GM06990 (cell line): ENCODE measurements around the gene ARHGAP15.

Source experiments
- DNase-seq: peaks from one replicate; pipeline ENCODE4 v3.0.0-alpha.2; 2011; ENCODE audit not compliant: insufficient read length; ENCODE audit errors: extremely low read depth
- H3K27me3 ChIP-seq: replicated peaks from 2 replicates; pipeline ENCODE4 v1.6.0; 2011; ENCODE audit warnings: low read length; ENCODE audit not compliant: control insufficient read depth, insufficient read depth
- H3K36me3 ChIP-seq: 2 replicates; pipeline ENCODE4 v1.5.1; 2011; ENCODE audit warnings: low read length; ENCODE audit not compliant: control insufficient read depth, insufficient read depth
- H3K4me3 ChIP-seq: replicated peaks from 2 replicates; pipeline ENCODE4 v1.5.1; 2011; ENCODE audit warnings: low read depth, mild to moderate bottlenecking, control low read depth, low read length
- TF ChIP-seq, protein P1 (sequence below): IDR thresholded peaks from 2 replicates; pipeline ENCODE4 v1.5.1; 2011; ENCODE audit warnings: low read length, control low read depth, mild to moderate bottlenecking, inconsistent platforms; ENCODE audit not compliant: insufficient read depth, poor library complexity, severe bottlenecking

Gene ARHGAP15

DNA sequence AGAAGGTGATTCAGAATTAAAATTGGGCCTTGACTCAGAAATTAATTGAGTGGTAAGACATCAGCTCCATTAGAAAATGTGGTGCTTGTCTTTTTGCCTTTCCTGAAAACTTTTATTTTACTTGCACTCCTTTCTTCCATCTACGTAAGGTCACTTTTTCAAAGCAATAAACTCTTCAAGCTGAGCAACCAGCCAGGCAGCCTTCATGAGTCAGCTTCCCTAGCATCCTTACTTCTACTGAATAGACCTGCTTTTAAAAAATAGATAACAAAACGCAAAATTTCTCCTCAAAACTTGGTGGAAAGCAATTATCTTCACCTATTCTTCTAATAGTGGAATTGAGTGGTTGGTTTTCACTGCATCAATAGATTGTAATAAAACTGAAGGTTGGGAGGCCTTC is 504.2 kb downstream of the ARHGAP15 start:
- TF ChIP-seq, protein P1, sequence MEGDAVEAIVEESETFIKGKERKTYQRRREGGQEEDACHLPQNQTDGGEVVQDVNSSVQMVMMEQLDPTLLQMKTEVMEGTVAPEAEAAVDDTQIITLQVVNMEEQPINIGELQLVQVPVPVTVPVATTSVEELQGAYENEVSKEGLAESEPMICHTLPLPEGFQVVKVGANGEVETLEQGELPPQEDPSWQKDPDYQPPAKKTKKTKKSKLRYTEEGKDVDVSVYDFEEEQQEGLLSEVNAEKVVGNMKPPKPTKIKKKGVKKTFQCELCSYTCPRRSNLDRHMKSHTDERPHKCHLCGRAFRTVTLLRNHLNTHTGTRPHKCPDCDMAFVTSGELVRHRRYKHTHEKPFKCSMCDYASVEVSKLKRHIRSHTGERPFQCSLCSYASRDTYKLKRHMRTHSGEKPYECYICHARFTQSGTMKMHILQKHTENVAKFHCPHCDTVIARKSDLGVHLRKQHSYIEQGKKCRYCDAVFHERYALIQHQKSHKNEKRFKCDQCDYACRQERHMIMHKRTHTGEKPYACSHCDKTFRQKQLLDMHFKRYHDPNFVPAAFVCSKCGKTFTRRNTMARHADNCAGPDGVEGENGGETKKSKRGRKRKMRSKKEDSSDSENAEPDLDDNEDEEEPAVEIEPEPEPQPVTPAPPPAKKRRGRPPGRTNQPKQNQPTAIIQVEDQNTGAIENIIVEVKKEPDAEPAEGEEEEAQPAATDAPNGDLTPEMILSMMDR, result no peak
- no peak for DNase-seq
- no peak overlapping the region for H3K4me3 ChIP-seq
- no peaks in the 10 kb centered on the region for H3K27me3 ChIP-seq
- no peaks in the 10 kb centered on the region for H3K36me3 ChIP-seq

DNA sequence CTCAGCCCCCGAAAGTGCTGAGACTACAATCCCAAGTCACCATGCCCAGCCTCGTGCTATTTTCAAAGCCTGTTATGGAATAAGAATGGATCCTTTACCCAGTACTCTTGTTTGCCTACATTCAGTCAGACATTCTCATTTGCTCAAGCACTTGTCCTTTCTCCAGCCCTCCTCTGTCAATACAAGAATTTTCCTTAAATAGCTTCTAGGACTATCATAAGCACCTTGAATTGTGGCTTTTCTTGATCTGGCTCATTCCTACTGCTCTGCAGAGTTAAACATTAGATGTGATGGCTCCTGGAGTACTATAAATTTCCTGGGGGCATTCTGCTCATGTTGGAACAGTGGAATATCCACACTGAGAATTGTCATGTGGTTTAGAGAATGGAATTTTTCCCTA is 506.1 kb downstream of the ARHGAP15 start:
- no peak overlapping the region for H3K4me3 ChIP-seq
- H3K27me3 ChIP-seq, result no peaks in the 10 kb centered on the region
- TF ChIP-seq, protein P1, result no peak
- DNase-seq, result no peak
- H3K36me3 ChIP-seq, result no peaks in the 10 kb centered on the region

DNA sequence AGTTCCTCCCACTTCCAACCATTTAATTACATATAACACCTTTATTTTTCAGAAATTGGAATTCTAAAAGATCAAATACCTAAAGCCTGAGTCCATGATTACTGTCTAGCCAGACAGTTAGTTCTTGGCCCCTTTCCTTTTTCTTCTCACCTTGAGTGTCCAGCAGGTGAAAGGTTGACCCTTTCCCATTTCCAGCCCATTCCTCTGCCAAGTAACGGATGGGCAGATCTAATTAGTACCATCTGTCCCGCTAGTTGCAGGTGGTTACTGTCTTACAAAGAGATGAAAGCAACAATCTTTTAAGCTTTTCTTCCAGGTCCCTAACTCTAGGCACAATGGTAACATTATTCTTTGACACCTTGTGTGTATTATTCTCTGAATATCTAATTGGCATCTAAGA is 506.7 kb downstream of the ARHGAP15 start:
- H3K4me3 ChIP-seq, result no peak overlapping the region
- H3K36me3 ChIP-seq, result no peaks in the 10 kb centered on the region
- DNase-seq, result no peak
- TF ChIP-seq, protein P1, result no peak
- no peaks in the 10 kb centered on the region for H3K27me3 ChIP-seq

DNA sequence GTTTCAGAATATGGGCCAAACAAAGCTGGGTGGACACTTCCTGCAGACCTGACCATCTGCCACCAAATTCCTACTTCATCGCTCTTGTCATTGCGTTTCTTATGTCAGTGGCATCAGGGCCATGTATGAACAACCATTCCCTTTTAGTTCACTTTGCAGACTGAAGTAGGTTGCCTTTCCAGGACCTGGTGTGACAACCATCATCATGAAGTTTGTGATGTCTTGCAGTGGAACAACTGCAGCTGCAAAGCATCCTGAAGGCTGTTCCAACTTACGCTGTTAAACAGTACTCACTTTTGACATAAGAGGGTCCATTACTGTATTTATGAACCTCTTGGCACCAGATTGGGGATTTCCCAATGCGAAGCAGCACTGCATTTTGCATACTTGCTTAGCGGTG is 511.6 kb downstream of the ARHGAP15 start:
- no peak for DNase-seq
- no peaks in the 10 kb centered on the region for H3K27me3 ChIP-seq
- H3K36me3 ChIP-seq, result no peaks in the 10 kb centered on the region
- H3K4me3 ChIP-seq, result no peak overlapping the region
- TF ChIP-seq, protein P1, result no peak

DNA sequence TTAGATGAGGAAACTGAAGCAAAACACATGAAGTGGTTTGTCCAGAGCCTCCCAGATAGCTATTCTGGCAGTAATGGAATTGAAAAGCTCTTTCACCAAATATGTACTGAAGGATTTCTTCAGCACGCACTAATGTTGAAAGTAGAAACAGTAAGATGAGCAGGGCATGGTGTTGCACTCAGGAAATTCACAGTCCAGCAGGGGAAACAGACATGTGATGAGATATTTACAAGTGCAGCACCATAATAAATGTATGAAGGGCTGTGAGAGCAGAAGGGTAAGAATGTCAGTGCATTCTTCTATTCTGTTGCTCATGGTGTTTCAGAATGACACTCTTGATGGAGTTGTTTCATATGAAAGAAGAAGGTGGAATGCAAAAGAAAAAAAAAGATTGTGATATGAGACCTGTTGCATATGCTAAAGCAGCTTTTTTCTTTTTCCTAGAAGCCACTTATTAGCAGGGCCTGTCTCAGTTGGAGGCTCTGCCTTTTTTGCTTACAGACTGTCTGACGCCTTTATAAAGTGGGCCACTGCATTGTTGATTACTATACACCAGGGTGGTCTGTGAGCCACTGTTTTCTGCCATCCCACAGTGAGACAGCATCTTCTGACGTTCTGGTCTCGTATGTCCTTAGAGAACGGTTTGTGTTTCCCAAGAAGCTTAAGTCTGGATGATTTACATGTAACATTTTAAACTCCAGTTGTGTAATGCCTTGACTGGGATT is 516.9 kb downstream of the ARHGAP15 start:
- DNase-seq, result no peak
- Histone ChIP-seq H3K36me3 (no peaks in the 10 kb centered on the region), H3K27me3 (no peaks in the 10 kb centered on the region), H3K4me3 (no peak overlapping the region)
- TF ChIP-seq, protein P1, result no peak

DNA sequence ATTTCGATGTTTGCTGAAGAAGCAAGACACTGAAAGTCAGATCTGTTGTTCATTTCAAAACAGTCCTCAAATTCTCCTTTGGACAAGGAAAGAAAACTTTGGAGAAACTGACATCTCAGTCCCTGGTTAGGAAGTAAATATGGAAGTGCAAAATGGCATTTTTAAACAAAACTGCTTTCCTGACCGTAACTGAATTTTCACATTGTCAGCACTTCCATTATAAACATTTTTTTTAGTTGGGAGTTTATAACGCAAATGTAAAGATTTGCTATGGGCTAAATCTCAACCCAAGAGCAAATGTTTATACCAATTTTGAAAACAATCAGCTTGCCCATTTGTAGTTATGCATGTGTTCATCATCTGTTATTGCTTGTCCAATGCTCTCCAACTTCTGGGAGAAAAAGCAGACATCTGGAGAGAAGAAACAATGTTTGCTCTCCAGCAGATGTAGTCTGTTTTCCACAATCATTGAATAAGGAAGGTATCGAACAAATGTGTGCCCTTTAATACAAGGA is 520.1 kb downstream of the ARHGAP15 start:
- Histone ChIP-seq H3K27me3 (no peaks in the 10 kb centered on the region), H3K36me3 (no peaks in the 10 kb centered on the region), H3K4me3 (no peak overlapping the region)
- TF ChIP-seq, protein P1, result no peak
- DNase-seq, result no peak
